ENCODE results near the gene ZBTB4.

ZBTB4 gene

GRCh38 chr17:7465597-7466275 lies 13.7 kb downstream of the ZBTB4 start:
- no peak for DNase-seq (ENCODE audit: extremely low read depth, low read depth)
- H3K4me3 ChIP-seq (replicated peaks; ENCODE audit: low read depth, low read length) = no peak overlapping the region

DNA sequence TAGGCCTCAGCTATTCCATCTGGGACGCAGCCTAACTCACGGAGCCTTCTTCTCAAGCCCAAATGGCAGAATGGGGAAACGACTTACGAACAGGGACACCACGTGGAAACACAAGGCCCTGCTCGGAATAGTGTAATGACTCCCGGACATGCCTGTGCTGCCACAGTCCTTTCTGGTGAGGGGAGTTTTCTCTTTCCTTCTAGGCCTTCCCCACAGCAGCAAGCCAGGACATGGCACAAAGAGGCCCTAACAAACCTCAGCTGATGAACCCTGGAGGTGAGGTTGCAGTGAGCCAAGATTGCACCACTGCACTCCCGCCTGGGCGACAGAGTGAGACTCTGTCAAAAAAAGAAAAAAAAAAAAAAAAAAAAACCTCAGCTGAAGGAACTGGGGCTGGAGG lies 15.3 kb downstream of the ZBTB4 start:
- DNase-seq (ENCODE audit: extremely low read depth, low read depth) = no peak
- H3K4me3 ChIP-seq (replicated peaks; ENCODE audit: low read depth, low read length) = no peak overlapping the region
- TF ChIP-seq CTCF (IDR thresholded peaks at IDR 0.05; ENCODE audit: low read depth, low read length, missing control alignments) = no peak

More at GRCh38 chr17:7465597-7466275, 13.7 kb downstream of the ZBTB4 start:
- no peak for TF ChIP-seq CTCF (IDR thresholded peaks at IDR 0.05; ENCODE audit: low read depth, low read length, missing control alignments)

DNA sequence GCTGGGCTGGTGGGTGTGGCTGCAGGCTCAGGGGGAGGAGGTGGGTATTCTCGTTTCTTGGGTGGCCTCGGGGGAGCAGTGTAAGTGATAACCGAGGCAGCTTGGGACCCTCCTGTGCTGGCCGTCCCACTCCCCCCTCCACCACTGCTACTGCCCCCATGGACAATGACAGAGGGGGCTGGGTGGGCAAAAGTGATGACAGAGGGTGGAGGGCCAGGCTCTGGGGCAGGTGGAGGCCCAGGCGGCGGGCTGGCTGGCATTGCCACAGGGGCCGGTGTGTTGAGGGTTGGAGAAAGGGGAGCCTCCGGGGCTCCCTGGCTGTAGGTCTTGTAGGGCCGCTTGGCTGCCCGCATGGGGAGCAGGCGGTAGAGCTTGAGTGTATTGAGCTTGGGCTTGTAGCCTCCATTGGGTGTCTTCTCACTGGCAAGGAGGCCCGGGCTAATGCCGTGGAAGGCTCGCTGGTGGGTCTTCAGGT lies 16.0 kb downstream of the ZBTB4 start:
- no peak for TF ChIP-seq CTCF (IDR thresholded peaks at IDR 0.05; ENCODE audit: low read depth, low read length, missing control alignments)
- H3K4me3 ChIP-seq (replicated peaks; ENCODE audit: low read depth, low read length) = no peak overlapping the region
- DNase-seq (ENCODE audit: extremely low read depth, low read depth) = no peak

- TF ChIP-seq CTCF (IDR thresholded peaks at IDR 0.05; ENCODE audit: low read depth, low read length, missing control alignments) = no peak
- DNase-seq (ENCODE audit: extremely low read depth, low read depth) = no peak
- no peak overlapping the region for H3K4me3 ChIP-seq (replicated peaks; ENCODE audit: low read depth, low read length)
Measured at GRCh38 chr17:7462474-7463371, 16.7 kb downstream of the ZBTB4 start.

DNA sequence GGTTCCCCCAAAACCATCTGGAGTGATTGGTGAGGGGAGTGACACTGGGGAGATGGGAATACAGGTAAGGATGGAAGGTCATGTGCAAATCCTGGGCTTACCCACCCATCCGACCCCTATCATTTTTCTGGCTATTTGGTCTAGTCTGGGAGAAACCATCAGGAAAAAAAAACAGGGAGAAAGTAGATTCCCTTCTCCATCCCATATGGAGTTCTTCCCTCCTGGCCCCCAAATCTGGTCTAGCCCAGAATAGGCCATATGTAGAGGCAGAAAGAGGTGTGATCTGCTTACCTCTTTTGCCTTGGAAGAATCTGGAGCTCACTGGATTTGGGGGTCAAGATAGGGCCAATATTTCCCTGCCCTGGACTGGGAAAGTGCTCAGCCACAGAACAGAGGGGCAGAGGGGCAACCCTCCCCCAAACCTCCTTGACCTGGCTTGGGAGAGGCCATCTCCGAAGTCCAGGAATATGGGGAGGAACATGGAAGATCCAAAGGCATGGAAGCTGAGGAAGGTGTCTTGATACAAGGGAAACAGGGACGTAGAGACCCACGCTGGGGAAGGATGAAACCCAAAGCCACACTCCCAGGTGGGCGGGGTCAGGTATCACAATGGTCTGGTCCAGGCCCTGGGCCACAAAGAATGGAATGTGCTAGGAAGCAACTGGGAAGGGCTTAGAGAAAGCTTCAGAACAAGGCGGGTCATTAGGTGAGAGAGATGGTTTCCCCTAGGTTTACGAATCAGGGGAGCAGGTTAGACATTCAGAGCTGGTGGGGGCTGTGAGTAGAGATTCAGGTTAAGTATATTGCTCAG lies 18.4 kb downstream of the ZBTB4 start:
- no peak overlapping the region for H3K4me3 ChIP-seq (replicated peaks; ENCODE audit: low read depth, low read length)
- no peak for DNase-seq (ENCODE audit: extremely low read depth, low read depth)
- no peak for TF ChIP-seq CTCF (IDR thresholded peaks at IDR 0.05; ENCODE audit: low read depth, low read length, missing control alignments)

DNA sequence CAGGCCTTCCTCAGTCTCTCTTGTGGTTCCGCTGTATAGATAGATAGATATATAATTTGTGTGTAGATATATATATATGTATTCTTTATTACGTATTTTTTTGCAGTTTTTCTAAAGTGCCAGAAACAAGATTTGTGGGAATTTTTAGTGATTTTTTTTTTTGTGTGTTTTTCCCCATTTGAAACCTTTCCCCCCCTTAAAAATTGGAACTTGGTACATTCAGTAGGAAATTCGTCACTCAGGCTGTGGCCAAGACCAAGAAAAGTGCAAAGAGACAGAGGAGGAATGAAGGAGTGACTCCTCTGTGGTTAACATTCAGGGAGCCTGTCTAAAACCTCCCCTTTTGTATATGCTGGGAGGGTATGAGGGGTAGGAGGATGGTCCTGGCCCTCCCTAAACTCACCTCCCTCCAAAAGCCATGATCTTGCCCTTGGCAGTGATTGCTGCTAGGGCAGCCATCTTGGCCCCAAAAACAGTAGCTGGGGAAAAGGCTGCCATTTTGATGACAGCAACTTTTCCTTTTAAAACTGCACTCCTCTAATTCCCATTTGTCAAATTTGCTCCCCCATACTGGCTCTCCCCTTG lies 19.4 kb downstream of the ZBTB4 start:
- DNase-seq (ENCODE audit: extremely low read depth, low read depth) = no peak
- TF ChIP-seq CTCF (IDR thresholded peaks at IDR 0.05; ENCODE audit: low read depth, low read length, missing control alignments) = no peak
- no peak overlapping the region for H3K4me3 ChIP-seq (replicated peaks; ENCODE audit: low read depth, low read length)
